NCI-H748 (cell line): ENCODE measurements around the gene CTNNBL1.
"Not testable (repeated sequence)": the region's sequence is repeated elsewhere in the genome, so short reads cannot be mapped to it uniquely, and the experiment has no call there.

Experiments used
- DNase-seq: peaks from one replicate; lab custom pipeline; 2025; ENCODE audit not compliant: unreplicated experiment; lab: John Stamatoyannopoulos, UW

CTNNBL1 gene

DNA sequence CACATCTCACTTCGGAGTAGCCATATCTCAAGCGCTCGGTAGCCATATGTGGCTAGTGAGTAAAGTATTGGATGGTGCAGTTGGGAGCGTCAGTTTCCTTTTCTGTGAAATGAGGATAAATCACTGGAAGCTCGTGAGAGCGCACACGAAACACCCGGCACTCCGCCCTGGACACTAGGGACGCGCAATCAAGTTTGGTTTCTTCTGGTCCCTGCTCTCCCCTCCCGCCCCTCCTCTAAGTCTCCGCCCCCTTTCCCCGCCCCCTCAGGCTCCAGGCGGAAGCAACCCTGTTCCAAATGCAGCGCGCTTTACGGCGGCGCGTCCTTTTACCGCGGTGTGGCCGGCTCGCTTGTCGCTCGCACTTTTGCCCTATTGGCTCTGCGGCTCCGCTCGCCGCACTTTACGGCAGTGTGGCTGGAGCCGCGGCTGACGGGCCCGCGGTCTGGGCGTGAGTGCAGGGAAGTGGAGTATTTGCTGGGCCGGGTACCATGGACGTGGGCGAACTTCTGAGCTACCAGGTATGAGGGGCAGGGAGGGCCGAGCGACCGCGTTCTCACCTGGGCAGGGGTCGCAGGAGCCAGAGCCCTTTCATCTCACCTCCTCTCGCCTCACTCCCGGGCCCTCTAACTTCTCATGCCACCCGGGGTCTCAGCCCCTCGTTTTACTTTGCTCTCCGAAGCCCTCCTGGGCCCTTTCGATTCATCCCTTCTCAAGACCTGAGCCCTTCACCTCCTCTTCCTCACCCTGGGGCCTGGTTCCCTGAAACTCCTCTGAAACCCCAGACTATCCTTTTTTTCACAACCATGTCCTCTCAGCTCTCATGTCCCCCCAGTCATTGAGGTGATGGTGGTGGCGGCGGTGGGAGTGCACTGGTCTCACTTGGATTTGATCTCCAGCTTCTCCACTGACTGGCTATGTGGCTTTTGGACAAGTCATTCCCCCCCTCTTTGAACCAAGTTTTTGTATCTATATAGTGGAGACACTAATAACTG is at the start of gene CTNNBL1:
Gene CTNNBL1, plus strand, starts transcription at position 396 of the 992 bp plus-strand sequence. Its CDS starts 93 bp downstream, at position 489.
- DNase-seq: peak; percentile 97

DNA sequence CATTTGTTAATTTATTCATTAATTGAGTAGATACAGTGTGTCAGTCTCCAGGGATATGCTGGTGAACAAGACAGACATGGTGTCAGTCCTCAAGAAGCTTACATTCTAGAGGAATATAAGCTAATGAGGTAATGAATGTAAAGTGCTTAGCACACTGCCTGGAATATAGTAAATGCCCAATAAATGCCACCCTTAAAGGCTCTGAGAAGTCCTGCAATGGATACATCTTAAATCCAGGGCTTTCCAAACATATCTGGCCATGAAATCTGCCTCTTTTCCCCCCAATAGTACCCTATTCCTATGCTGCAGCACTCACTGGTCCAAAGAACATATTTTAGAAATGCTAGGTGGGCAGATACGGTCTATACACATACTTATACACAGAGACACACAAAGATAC is 49.2 kb upstream of the CTNNBL1 start:
- DNase-seq: no peak

- DNase-seq: no peak
Observed at GRCh38 chr20:37647946-37648345, 45.9 kb upstream of the CTNNBL1 start.

- DNase-seq: no peak
Observed at GRCh38 chr20:37649017-37649416, 44.8 kb upstream of the CTNNBL1 start.

GRCh38 chr20:37649676-37650370 is 44.0 kb upstream of the CTNNBL1 start:
- DNase-seq: no peak

DNA sequence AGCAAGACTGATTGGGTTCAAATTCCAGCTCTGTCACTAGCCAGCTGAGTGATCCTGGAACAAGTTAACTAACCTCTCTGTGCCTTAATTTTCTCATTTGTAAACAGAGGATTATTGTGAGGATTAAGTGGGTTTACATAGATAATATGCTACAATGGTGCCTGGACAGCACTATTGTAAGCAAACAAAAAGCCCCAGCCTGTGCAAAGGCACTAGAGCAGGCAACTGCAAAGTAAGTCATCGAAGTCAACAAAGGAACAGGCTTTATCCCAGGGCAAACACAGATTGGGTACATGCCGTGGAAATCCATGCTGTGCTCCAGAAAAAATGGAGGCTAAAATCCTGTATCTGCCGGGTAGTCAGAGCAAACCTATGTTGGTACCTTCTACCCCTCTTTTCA is 43.2 kb upstream of the CTNNBL1 start:
- peak; percentile 12 for DNase-seq

DNA sequence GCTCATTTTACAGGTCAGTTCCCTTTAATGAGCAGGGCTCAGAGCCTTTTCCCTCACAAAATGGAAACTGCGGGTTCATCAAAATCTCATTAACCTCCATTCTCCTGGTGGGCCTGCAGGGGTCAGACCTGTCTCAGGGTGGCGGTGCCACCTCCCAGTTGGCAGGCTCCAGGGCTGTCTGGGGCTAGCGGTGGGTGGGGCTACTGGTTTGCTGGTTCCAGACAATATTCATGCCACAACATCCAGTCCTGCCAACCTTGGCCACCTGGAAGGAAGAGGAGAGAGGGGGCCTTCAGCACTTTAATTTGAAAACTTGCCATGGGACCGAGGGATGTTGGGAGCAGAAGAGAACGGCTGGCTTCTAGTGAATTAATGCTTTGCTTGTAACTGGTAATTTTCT is 41.9 kb upstream of the CTNNBL1 start:
- DNase-seq: peak; percentile 45

DNA sequence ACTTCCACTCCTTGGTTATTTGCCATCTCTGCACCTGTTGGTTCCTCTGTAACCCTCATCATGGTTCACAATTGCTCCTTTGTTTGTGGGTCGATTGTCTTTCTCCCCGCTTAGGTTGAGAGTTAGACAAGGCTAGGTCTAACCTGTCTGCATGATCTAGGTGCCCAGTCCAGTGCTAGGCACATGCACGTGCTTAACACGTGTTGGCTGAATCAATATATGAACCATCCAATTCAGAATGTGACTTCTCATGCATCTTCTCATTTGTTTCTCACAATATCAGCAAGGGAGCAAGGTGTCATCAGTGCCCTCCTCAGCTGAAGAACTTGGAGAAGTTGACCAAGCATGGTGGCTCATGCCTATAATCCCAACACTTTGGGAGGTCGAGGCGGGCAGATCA is 36.9 kb upstream of the CTNNBL1 start:
- DNase-seq: no peak

DNA sequence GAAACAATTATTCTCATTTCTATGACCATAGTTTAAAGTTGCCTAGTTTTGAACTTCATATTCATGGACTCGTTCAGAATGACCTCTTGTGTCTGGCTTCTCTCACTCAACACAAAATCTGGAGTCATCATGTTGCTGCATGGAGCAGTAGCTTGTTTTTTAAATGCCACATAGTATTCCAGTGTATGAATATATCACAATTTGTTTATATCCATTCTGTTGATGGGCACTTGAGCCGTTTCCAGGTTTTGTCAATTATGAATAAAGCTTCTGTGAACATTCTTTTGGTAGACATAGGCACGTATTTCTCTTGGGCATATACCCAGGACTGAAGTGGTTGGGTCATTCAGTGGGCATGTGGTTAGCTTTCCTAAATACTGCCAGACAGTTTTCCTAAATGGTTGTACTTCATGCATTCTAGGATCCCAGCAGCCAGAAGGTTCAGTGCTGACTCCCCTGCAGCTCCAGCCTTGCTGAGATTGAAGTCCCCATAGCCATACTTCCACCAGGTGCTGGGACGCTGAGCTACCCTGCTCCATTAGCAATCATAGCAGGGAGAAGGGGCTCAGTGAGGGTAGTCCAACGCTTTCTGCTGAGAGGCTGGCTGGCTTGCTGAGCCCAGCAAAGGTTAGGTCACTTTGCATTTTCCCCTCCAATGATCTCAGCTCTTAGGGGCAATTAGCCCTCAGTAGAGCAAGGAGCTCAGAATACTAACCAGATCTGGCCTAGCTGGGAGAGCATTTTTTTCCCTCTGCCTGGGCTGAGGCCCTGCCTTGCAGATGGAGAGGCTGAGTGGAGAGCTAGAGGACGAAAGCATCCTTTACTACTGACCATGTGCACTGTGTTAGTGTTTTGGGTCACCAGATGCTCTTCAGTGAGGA is 35.7 kb upstream of the CTNNBL1 start:
- no peak for DNase-seq

GRCh38 chr20:37661519-37661918 is 32.3 kb upstream of the CTNNBL1 start:
- no peak for DNase-seq

GRCh38 chr20:37662308-37662707 is 31.5 kb upstream of the CTNNBL1 start:
- DNase-seq: no peak

- DNase-seq: not testable (repeated sequence)
Observed at GRCh38 chr20:37664595-37664994, 29.2 kb upstream of the CTNNBL1 start.

GRCh38 chr20:37668166-37668565 is 25.7 kb upstream of the CTNNBL1 start:
- DNase-seq: no peak

GRCh38 chr20:37669062-37669772 is 24.6 kb upstream of the CTNNBL1 start:
- DNase-seq: no peak

DNA sequence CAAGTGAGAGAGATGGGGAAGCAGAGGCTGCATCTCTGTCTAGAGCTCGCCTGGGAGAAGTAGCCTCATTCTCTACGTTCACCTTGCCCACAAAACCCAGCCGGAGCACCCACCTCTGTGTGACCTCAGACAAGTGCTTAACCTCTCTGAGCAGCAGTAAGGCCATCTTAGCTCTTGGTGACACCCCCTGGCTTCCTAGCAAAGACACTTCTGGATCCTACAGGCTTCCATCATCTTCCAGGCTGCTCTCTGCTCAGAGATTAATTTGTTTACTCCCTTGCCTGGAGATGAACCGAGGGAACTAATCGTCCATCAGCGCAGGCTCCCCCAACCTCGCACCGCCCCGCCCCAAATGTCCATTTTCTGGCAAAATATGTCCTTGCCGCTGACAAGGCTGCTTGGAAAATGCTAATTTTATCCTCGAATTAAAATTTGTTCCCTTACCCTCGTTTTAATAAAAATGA is 24.0 kb upstream of the CTNNBL1 start:
- no peak for DNase-seq

GRCh38 chr20:37670351-37670791 is 23.5 kb upstream of the CTNNBL1 start:
- DNase-seq: peak; percentile 63

GRCh38 chr20:37672143-37672542 is 21.7 kb upstream of the CTNNBL1 start:
- no peak for DNase-seq

- peak; percentile 37 for DNase-seq
Observed at GRCh38 chr20:37673444-37673843, 20.4 kb upstream of the CTNNBL1 start.

- DNase-seq: no peak
Observed at GRCh38 chr20:37676440-37676839, 17.4 kb upstream of the CTNNBL1 start.
